ENCODE results near the gene RBBP8.
"Not testable (repeated sequence)": the region's sequence is repeated elsewhere in the genome, so short reads cannot be mapped to it uniquely, and the experiment has no call there.

RBBP8 gene

GRCh38 chr18:22952525-22952924, 19.4 kb downstream of the RBBP8 start:
- no peak for DNase-seq (ENCODE audit: low read depth, low spot score)
- no peak overlapping the region for H3K4me3 ChIP-seq (ENCODE audit: low read depth, low read length)
- TF ChIP-seq CTCF (IDR thresholded peaks at IDR 0.05; ENCODE audit: low read depth, low read length) = no peak
- in situ Hi-C loops (cut with HindIII; ENCODE audit: low sequenced_read_pairs) = no loop called here

- H3K4me3 ChIP-seq (ENCODE audit: low read depth, low read length); DNase-seq (ENCODE audit: low read depth, low spot score); in situ Hi-C loops (cut with HindIII; ENCODE audit: low sequenced_read_pairs): not testable (repeated sequence)
Measured at GRCh38 chr18:22953982-22954381, 20.9 kb downstream of the RBBP8 start.

- TF ChIP-seq CTCF (IDR thresholded peaks at IDR 0.05; ENCODE audit: low read depth, low read length) = no peak
- DNase-seq (ENCODE audit: low read depth, low spot score) = no peak
- no peak overlapping the region for H3K4me3 ChIP-seq (ENCODE audit: low read depth, low read length)
- in situ Hi-C loops (cut with HindIII; ENCODE audit: low sequenced_read_pairs) = no loop called here
Measured at GRCh38 chr18:22956226-22956625, 23.1 kb downstream of the RBBP8 start.

GRCh38 chr18:22961156-22961555, 28.0 kb downstream of the RBBP8 start:
- no peak for DNase-seq (ENCODE audit: low read depth, low spot score)
- H3K4me3 ChIP-seq (ENCODE audit: low read depth, low read length) = no peak overlapping the region
- in situ Hi-C loops (cut with HindIII; ENCODE audit: low sequenced_read_pairs) = no loop called here
- no peak for TF ChIP-seq CTCF (IDR thresholded peaks at IDR 0.05; ENCODE audit: low read depth, low read length)

GRCh38 chr18:22962004-22962403, 28.9 kb downstream of the RBBP8 start:
- no peak for TF ChIP-seq CTCF (IDR thresholded peaks at IDR 0.05; ENCODE audit: low read depth, low read length)
- H3K4me3 ChIP-seq (ENCODE audit: low read depth, low read length) = no peak overlapping the region
- no peak for DNase-seq (ENCODE audit: low read depth, low spot score)
- in situ Hi-C loops (cut with HindIII; ENCODE audit: low sequenced_read_pairs) = no loop called here

GRCh38 chr18:22964116-22964515, 31.0 kb downstream of the RBBP8 start:
- in situ Hi-C loops (cut with HindIII; ENCODE audit: low sequenced_read_pairs) = no loop called here
- DNase-seq (ENCODE audit: low read depth, low spot score) = no peak
- no peak overlapping the region for H3K4me3 ChIP-seq (ENCODE audit: low read depth, low read length)
- TF ChIP-seq CTCF (IDR thresholded peaks at IDR 0.05; ENCODE audit: low read depth, low read length) = no peak

- DNase-seq (ENCODE audit: low read depth, low spot score) = no peak
- in situ Hi-C loops (cut with HindIII; ENCODE audit: low sequenced_read_pairs) = no loop called here
- H3K4me3 ChIP-seq (ENCODE audit: low read depth, low read length) = no peak overlapping the region
- TF ChIP-seq CTCF (IDR thresholded peaks at IDR 0.05; ENCODE audit: low read depth, low read length) = no peak
Measured at GRCh38 chr18:22964722-22965121, 31.6 kb downstream of the RBBP8 start.
